Suprapubic skin (tissue), 4 donors: Measurements from ENCODE around the gene DDX31. TPM values are rescaled to one million over a fixed set of nuclear protein-coding genes. Genes with fewer than 3 reads are reported as not detected.

Experiments
- DNase-seq, 2 donors: peaks; one replicate each; pipeline ENCODE4 v3.0.0-alpha.2; 2019; ENCODE audit warnings: low spot score in 2 of 2
- H3K27ac ChIP-seq: fragments of 200-600 bp; sonication (generic); one replicate; pipeline ENCODE4 v1.5.1; 2019
- H3K27me3 ChIP-seq: fragments of 200-600 bp; sonication (generic); one replicate; pipeline ENCODE4 v1.5.1; 2019
- H3K36me3 ChIP-seq: fragments of 200-600 bp; sonication (generic); one replicate; pipeline ENCODE4 v1.5.1; 2019
- H3K4me1 ChIP-seq: fragments of 200-600 bp; sonication (generic); one replicate; pipeline ENCODE4 v1.5.1; 2019
- H3K4me3 ChIP-seq: fragments of 200-600 bp; sonication (generic); one replicate; pipeline ENCODE4 v1.5.1; 2019; ENCODE audit warnings: mild to moderate bottlenecking
- H3K9me3 ChIP-seq: fragments of 200-600 bp; sonication (generic); one replicate; pipeline ENCODE4 v1.5.1; 2019
- CTCF ChIP-seq, 2 donors: fragments of 200-600 bp in 1 of 2; fragments of 450-650 bp in 1 of 2; sonication (generic) in 1 of 2; IDR thresholded peaks; one replicate each; pipeline ENCODE4 v1.5.1; 2016 to 2019; ENCODE audit warnings: antibody characterized with exemption in 2 of 2, mild to moderate bottlenecking in 1 of 2, moderate library complexity in 1 of 2
- EP300 ChIP-seq: sonication (generic); formaldehyde crosslinking; IDR thresholded peaks from one replicate; pipeline ENCODE4 v1.6.1; 2017; ENCODE audit warnings: antibody characterized with exemption
- POLR2A ChIP-seq, 2 donors: fragments of 450-650 bp; IDR thresholded peaks; one replicate each; pipeline ENCODE4 v1.6.1; 2017; ENCODE audit warnings: antibody characterized with exemption in 2 of 2, mild to moderate bottlenecking in 2 of 2, moderate library complexity in 2 of 2
- POLR2AphosphoS5 ChIP-seq, 3 donors: sonication (generic); formaldehyde crosslinking; IDR thresholded peaks; one replicate each; pipeline ENCODE4 v1.6.1; 2017; ENCODE audit warnings: antibody characterized with exemption in 3 of 3
- WGBS: methylation state at CpG from one replicate; pipeline ENCODE4 v1.1.5; 2018; 5-methylcytosine and 5-hydroxymethylcytosine counted together
- total RNA-seq, 4 donors: library from RNA; depleted of rRNA; stranded (reverse); fragments of >200 nt; gene quantifications; one replicate each; pipeline ENCODE4 v1.1.0, GENCODE V29; 2016

DDX31 gene
- total RNA-seq, 4 donors from 2014 or later = 18.6 to 35.8 (median 20.5) TPM

GRCh38 chr9:132590318-132591182 lies 79.2 kb downstream of the DDX31 start:
- no peak for TF ChIP-seq POLR2A (IDR thresholded peaks at IDR 0.05)
- 7% methylated on average over 21 of the region's 73 CpGs for WGBS
- Histone ChIP-seq H3K4me1 (peaks cover 26% of the 10 kb centered on the region), H3K27me3 (peaks cover 69% of the 10 kb centered on the region), H3K9me3 (no peaks in the 10 kb centered on the region), H3K27ac (no peak overlapping the region), H3K36me3 (peaks cover 23% of the 10 kb centered on the region), H3K4me3 (no peak overlapping the region)
- no peak for DNase-seq

GRCh38 chr9:132590037-132590317 lies 79.8 kb downstream of the DDX31 start:
- no peak for DNase-seq
- TF ChIP-seq EP300 = no peak
- no peak for TF ChIP-seq POLR2AphosphoS5 (IDR thresholded peaks at IDR 0.05)
- TF ChIP-seq CTCF (IDR thresholded peaks at IDR 0.05) = no peak
- no peak for TF ChIP-seq POLR2A (IDR thresholded peaks at IDR 0.05)
- peaks cover 17% of the 10 kb centered on the region for H3K36me3 ChIP-seq
- no peak overlapping the region for H3K4me3 ChIP-seq
- no peaks in the 10 kb centered on the region for H3K9me3 ChIP-seq
- peaks cover 26% of the 10 kb centered on the region for H3K4me1 ChIP-seq
- 4% methylated on average over 14 of the region's 17 CpGs for WGBS
- no peak overlapping the region for H3K27ac ChIP-seq
- peaks cover 75% of the 10 kb centered on the region for H3K27me3 ChIP-seq

- peaks cover 26% of the 10 kb centered on the region for H3K4me1 ChIP-seq
- H3K27me3 ChIP-seq = peaks cover 80% of the 10 kb centered on the region
- no peak for DNase-seq
- no peaks in the 10 kb centered on the region for H3K9me3 ChIP-seq
- no peak overlapping the region for H3K27ac ChIP-seq
- H3K36me3 ChIP-seq = peaks cover 11% of the 10 kb centered on the region
- TF ChIP-seq POLR2A (IDR thresholded peaks at IDR 0.05) (no peak), CTCF (IDR thresholded peaks at IDR 0.05) (no peak), EP300 (no peak), POLR2AphosphoS5 (IDR thresholded peaks at IDR 0.05) (no peak)
- no peak overlapping the region for H3K4me3 ChIP-seq
- WGBS = 4% methylated on average over 50 of the region's 83 CpGs
These were observed 80.4 kb downstream of the DDX31 start for GRCh38 chr9:132589148-132590036.

- Histone ChIP-seq H3K4me3 (no peak overlapping the region), H3K9me3 (no peaks in the 10 kb centered on the region), H3K27me3 (peaks cover 88% of the 10 kb centered on the region), H3K4me1 (peaks cover 26% of the 10 kb centered on the region), H3K27ac (no peak overlapping the region), H3K36me3 (peaks cover 4% of the 10 kb centered on the region)
- TF ChIP-seq POLR2A (IDR thresholded peaks at IDR 0.05) = no peak
- no peak for TF ChIP-seq POLR2AphosphoS5 (IDR thresholded peaks at IDR 0.05)
- TF ChIP-seq CTCF (IDR thresholded peaks at IDR 0.05) = no peak
- no peak for TF ChIP-seq EP300
- no peak for DNase-seq
- WGBS = 5% methylated on average over 11 of the region's 28 CpGs
These were observed 81.2 kb downstream of the DDX31 start for GRCh38 chr9:132588501-132589147.

GRCh38 chr9:132588098-132588497 lies 81.7 kb downstream of the DDX31 start:
- no peak for DNase-seq
- H3K27me3 ChIP-seq = peaks cover 93% of the 10 kb centered on the region
- peaks cover 26% of the 10 kb centered on the region for H3K4me1 ChIP-seq
- H3K9me3 ChIP-seq = no peaks in the 10 kb centered on the region
- no peak overlapping the region for H3K4me3 ChIP-seq
- no peak for TF ChIP-seq POLR2AphosphoS5 (IDR thresholded peaks at IDR 0.05)
- no peak for TF ChIP-seq POLR2A (IDR thresholded peaks at IDR 0.05)
- no peak for TF ChIP-seq EP300
- no peak for TF ChIP-seq CTCF (IDR thresholded peaks at IDR 0.05)
- no peaks in the 10 kb centered on the region for H3K36me3 ChIP-seq
- no peak overlapping the region for H3K27ac ChIP-seq
- 33% methylated on average over 8 of the region's 12 CpGs for WGBS
